Measurements from ENCODE around the gene TCF7L2. TPM values are rescaled to one million over a fixed set of nuclear protein-coding genes. Genes with fewer than 3 reads are reported as not detected.

Gene TCF7L2
- total RNA-seq, 1 donor from 2014 or later: 88.2 TPM

- peaks cover 10% of the 10 kb centered on the region for H3K36me3 Mint-ChIP-seq (ENCODE audit: unreplicated experiment)
- DNase-seq (ENCODE audit: extremely low spot score, unreplicated experiment): no peak
- no peak overlapping the region for H3K27ac Mint-ChIP-seq (ENCODE audit: unreplicated experiment)
- no peak for TF ChIP-seq CTCF (IDR thresholded peaks at IDR 0.05)
- H3K9me3 Mint-ChIP-seq (ENCODE audit: unreplicated experiment): no peaks in the 10 kb centered on the region
- no peak overlapping the region for H3K4me3 Mint-ChIP-seq (ENCODE audit: unreplicated experiment)
- H3K4me1 Mint-ChIP-seq (ENCODE audit: unreplicated experiment): peaks cover 21% of the 10 kb centered on the region
- H3K27me3 Mint-ChIP-seq (ENCODE audit: unreplicated experiment): no peaks in the 10 kb centered on the region
These were observed 161.2 kb downstream of the TCF7L2 start for GRCh38 chr10:113111260-113111659.

- Mint-ChIP-seq H3K4me3 (ENCODE audit: unreplicated experiment) (no peak overlapping the region), H3K9me3 (ENCODE audit: unreplicated experiment) (no peaks in the 10 kb centered on the region), H3K4me1 (ENCODE audit: unreplicated experiment) (peaks cover 16% of the 10 kb centered on the region), H3K27ac (ENCODE audit: unreplicated experiment) (no peak overlapping the region), H3K36me3 (ENCODE audit: unreplicated experiment) (peaks cover 4% of the 10 kb centered on the region), H3K27me3 (ENCODE audit: unreplicated experiment) (no peaks in the 10 kb centered on the region)
- no peak for TF ChIP-seq CTCF (IDR thresholded peaks at IDR 0.05)
- DNase-seq (ENCODE audit: extremely low spot score, unreplicated experiment): no peak
These were observed 162.1 kb downstream of the TCF7L2 start for GRCh38 chr10:113111900-113112853.

- H3K27me3 Mint-ChIP-seq (ENCODE audit: unreplicated experiment): no peaks in the 10 kb centered on the region
- peaks cover 4% of the 10 kb centered on the region for H3K36me3 Mint-ChIP-seq (ENCODE audit: unreplicated experiment)
- no peaks in the 10 kb centered on the region for H3K9me3 Mint-ChIP-seq (ENCODE audit: unreplicated experiment)
- H3K4me1 Mint-ChIP-seq (ENCODE audit: unreplicated experiment): peaks cover 18% of the 10 kb centered on the region
- no peak overlapping the region for H3K4me3 Mint-ChIP-seq (ENCODE audit: unreplicated experiment)
- DNase-seq (ENCODE audit: extremely low spot score, unreplicated experiment): no peak
- H3K27ac Mint-ChIP-seq (ENCODE audit: unreplicated experiment): no peak overlapping the region
- TF ChIP-seq CTCF (IDR thresholded peaks at IDR 0.05): no peak
These were observed 163.2 kb downstream of the TCF7L2 start for GRCh38 chr10:113113241-113113640.

- no peaks in the 10 kb centered on the region for H3K9me3 Mint-ChIP-seq (ENCODE audit: unreplicated experiment)
- no peak for DNase-seq (ENCODE audit: extremely low spot score, unreplicated experiment)
- no peak overlapping the region for H3K27ac Mint-ChIP-seq (ENCODE audit: unreplicated experiment)
- H3K27me3 Mint-ChIP-seq (ENCODE audit: unreplicated experiment): no peaks in the 10 kb centered on the region
- TF ChIP-seq CTCF (IDR thresholded peaks at IDR 0.05): no peak
- no peak overlapping the region for H3K4me3 Mint-ChIP-seq (ENCODE audit: unreplicated experiment)
- peaks cover under 1% of the 10 kb centered on the region for H3K36me3 Mint-ChIP-seq (ENCODE audit: unreplicated experiment)
- H3K4me1 Mint-ChIP-seq (ENCODE audit: unreplicated experiment): peaks cover 21% of the 10 kb centered on the region
These were observed 163.9 kb downstream of the TCF7L2 start for GRCh38 chr10:113113918-113114317.

GRCh38 chr10:113115556-113115955 lies 165.5 kb downstream of the TCF7L2 start:
- Mint-ChIP-seq H3K4me1 (ENCODE audit: unreplicated experiment) (peaks cover 22% of the 10 kb centered on the region), H3K27me3 (ENCODE audit: unreplicated experiment) (no peaks in the 10 kb centered on the region), H3K27ac (ENCODE audit: unreplicated experiment) (no peak overlapping the region), H3K4me3 (ENCODE audit: unreplicated experiment) (no peak overlapping the region), H3K9me3 (ENCODE audit: unreplicated experiment) (no peaks in the 10 kb centered on the region), H3K36me3 (ENCODE audit: unreplicated experiment) (peaks cover 8% of the 10 kb centered on the region)
- DNase-seq (ENCODE audit: extremely low spot score, unreplicated experiment): no peak
- no peak for TF ChIP-seq CTCF (IDR thresholded peaks at IDR 0.05)
